Fibroblast of pulmonary artery (primary cell): ENCODE measurements around the gene KRT77.

ENCODE experiments used
- DNase-seq: peaks from one replicate; pipeline ENCODE4 v3.0.0-alpha.2; 2010; ENCODE audit warnings: low read depth
- H3K4me3 ChIP-seq: replicated peaks from 2 replicates; pipeline ENCODE4 v1.5.1; 2011; ENCODE audit warnings: low read depth, mild to moderate bottlenecking, control low read depth, low read length, moderate library complexity
- CTCF ChIP-seq: IDR thresholded peaks from 2 replicates; pipeline ENCODE4 v1.5.1; 2011; ENCODE audit warnings: mild to moderate bottlenecking, control low read depth, low read length, inconsistent platforms; ENCODE audit errors: missing control alignments

KRT77 gene

DNA sequence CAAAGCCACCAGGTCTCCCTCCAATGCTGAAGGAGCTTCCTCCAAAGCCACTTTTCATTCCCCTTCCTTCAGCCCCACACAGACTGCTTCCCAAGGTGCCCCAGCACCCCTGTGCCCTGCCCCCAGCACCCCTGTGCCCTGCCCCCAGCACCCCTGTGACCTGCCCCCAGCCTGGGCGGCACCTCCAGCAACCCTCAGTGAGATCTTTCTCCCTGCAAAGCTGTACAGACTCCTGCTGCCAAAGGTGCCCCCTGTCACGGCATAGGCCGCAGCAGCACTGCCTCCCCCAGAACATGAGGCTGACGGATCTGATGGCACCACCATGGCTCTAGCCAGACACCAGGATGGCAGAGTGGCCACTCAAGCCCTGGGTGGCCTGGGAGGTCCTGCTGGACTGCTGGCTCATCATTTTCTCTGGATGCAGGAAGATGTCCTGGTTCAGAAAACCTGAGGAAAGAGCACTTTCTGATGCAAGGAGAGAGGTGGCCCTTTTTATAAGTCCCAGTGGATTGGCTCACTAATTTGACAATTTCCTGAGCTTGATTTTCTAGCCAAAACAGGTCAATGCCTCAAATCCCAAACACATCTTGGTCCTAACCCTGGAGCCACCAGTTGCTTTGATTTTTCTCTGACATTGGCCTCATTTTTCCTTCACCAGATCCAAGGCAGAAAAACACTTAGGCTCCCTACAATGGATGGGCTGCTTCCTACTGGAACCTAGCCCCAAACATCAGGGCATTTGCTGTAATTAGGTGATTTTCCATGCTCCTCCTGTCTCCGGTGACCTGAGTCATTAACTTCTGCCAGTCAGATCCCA is 32.7 kb upstream of the KRT77 start:
- no peak overlapping the region for H3K4me3 ChIP-seq
- DNase-seq = no peak
- TF ChIP-seq CTCF = no peak

DNA sequence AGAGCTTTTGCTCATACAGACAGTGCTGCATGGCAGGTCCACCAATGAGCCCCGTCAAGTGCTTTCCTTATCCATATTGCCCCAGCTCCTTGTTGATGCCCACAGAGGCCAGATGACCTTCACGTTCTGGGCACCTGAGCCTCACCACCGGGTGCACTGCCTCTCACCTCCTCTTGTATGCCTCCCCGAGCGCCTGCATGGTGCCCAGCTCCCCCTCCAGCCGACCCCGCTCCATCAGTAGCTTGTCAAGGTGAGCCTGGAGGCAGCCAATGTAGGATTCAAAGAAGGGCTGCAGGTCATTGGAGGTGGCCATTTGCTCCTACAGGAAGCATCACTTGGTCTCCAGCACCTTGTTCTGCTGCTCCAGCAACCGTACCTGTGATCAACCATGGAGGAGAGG is 31.8 kb upstream of the KRT77 start:
- DNase-seq = no peak
- TF ChIP-seq CTCF = no peak
- no peak overlapping the region for H3K4me3 ChIP-seq

DNA sequence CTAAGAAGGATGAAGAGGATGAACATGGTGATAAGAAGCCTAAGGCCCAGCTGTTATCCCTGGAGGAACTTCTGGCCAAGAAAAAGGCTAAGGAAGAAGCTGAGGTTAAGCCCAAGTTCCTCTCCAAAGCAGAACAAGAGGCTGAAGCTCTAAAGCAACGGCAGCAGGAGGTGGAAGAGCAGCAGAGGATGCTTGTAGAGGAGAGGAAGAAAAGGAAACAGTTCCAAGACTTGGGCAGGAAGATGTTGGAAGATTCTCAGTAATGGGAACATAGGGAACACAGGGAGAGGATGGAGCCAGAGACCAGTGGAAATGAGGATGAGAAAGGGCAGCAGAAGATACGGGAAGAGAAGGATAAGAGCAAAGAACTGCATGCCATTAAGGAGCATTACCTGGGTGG is 27.5 kb upstream of the KRT77 start:
- TF ChIP-seq CTCF = no peak
- no peak for DNase-seq
- H3K4me3 ChIP-seq = no peak overlapping the region

GRCh38 chr12:52730383-52730782 is 27.1 kb upstream of the KRT77 start:
- no peak for DNase-seq
- no peak overlapping the region for H3K4me3 ChIP-seq
- TF ChIP-seq CTCF = no peak

- TF ChIP-seq CTCF = no peak
- no peak for DNase-seq
- no peak overlapping the region for H3K4me3 ChIP-seq
These were observed 25.8 kb upstream of the KRT77 start for GRCh38 chr12:52729147-52729546.

DNA sequence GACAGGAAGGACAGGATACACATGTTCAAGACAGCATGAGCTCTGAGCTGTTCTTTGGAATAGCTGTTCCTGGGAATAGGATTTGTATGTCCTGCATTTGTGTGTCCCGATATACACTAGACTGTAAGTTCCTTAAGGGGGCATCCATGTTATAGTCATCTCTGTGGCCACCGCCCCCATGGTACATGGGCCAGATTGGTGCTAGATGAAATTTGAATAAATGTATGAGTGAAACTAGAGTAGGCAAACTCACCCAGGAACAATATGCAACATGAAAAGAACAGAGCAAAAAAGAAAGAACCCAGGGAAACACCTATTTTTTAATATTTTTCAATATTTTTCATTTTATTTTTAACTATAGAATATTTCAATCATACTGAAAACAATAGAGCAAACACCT is 25.1 kb upstream of the KRT77 start:
- no peak for TF ChIP-seq CTCF
- DNase-seq = no peak

GRCh38 chr12:52727037-52727436 is 23.7 kb upstream of the KRT77 start:
- H3K4me3 ChIP-seq = no peak overlapping the region
- no peak for DNase-seq
- TF ChIP-seq CTCF = no peak

More for the DNA sequence above, 25.1 kb upstream of the KRT77 start:
- no peak overlapping the region for H3K4me3 ChIP-seq
